ENCODE measurements around the gene JADE3. TPM values are rescaled to one million over a fixed set of nuclear protein-coding genes. Genes with fewer than 3 reads are reported as not detected.

Gene JADE3
- total RNA-seq, 1 experiment from 2014 or later, result 20.2 TPM

DNA sequence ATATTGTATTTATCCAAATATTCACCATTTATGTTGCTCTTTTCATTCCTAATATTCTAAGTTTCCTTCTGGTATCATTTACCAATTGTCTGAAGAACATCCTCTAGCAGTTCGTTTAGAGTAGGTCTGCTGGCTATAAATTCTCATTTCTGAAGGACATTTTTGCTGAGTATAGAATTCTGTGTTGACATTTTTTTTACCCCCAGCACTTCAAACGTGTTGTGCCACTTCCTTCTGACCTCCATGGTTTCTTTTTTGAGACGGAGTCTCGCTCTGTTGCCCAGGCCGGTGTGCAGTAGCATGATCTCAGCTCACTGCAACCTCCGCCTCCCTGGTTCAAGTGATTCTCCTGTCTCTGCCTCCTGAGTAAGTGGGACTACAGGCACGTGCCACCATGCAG lies 26.4 kb downstream of the JADE3 start:
- no peak overlapping the region for H3K4me3 Mint-ChIP-seq

More for the DNA sequence above, 26.4 kb downstream of the JADE3 start:
- Histone ChIP-seq H2BK5ac (ENCODE audit: insufficient read length, low read length) (no peak overlapping the region), H3K18ac (ENCODE audit: insufficient read length, low read depth, low read length) (no peak overlapping the region), H2AK5ac (ENCODE audit: insufficient read length, low read length) (no peak overlapping the region), H3K9ac (ENCODE audit: extremely low read depth, insufficient read length, low read length) (no peak overlapping the region), H2AFZ (ENCODE audit: low read length) (no peak overlapping the region), H3K79me2 (ENCODE audit: insufficient read depth, low read length) (no peaks in the 10 kb centered on the region; the same call in 1 of the 2 replicates), H3K9me3 (ENCODE audit: control insufficient read depth, low read depth, low read length) (no peaks in the 10 kb centered on the region), H3K4me1 (ENCODE audit: insufficient read depth, low read length) (no peaks in the 10 kb centered on the region), H3K4me2 (ENCODE audit: insufficient read depth, insufficient read length, low read length) (no peak overlapping the region), H3T11ph (ENCODE audit: low read length) (no peak overlapping the region), H3K23ac (ENCODE audit: insufficient read length, low read depth, low read length) (no peak overlapping the region), H4K5ac (ENCODE audit: insufficient read length, low read depth, low read length) (no peak overlapping the region), H4K91ac (ENCODE audit: insufficient read length, low read depth, low read length) (no peak overlapping the region), H2BK20ac (ENCODE audit: low read depth, low read length, poor library complexity, severe bottlenecking) (no peak overlapping the region), H3K27ac (ENCODE audit: insufficient read length, low read depth, low read length) (no peak overlapping the region), H3K27me3 (ENCODE audit: insufficient read depth, low read length) (no peaks in the 10 kb centered on the region), H4K20me1 (ENCODE audit: control insufficient read depth, insufficient read depth, insufficient read length) (no peaks in the 10 kb centered on the region), H2BK120ac (ENCODE audit: low read depth, low read length, poor library complexity, severe bottlenecking) (no peak overlapping the region), H3K14ac (ENCODE audit: insufficient read depth, low read length) (no peak overlapping the region), H3K4ac (ENCODE audit: low read depth, low read length) (no peak overlapping the region), H3K23me2 (ENCODE audit: insufficient read length, low read depth, low read length, poor library complexity, severe bottlenecking) (no peaks in the 10 kb centered on the region), H2BK12ac (ENCODE audit: insufficient read length, low read depth, low read length) (no peak overlapping the region), H3K79me1 (ENCODE audit: insufficient read depth, low read depth, low read length, poor library complexity, severe bottlenecking) (no peaks in the 10 kb centered on the region), H2BK15ac (ENCODE audit: low read depth, low read length) (no peak overlapping the region), H4K8ac (replicated peaks; ENCODE audit: insufficient read length, low read depth, low read length) (no peak overlapping the region), H3K56ac (ENCODE audit: insufficient read length, low read depth, low read length) (no peak overlapping the region)
- TF ChIP-seq, protein P1, sequence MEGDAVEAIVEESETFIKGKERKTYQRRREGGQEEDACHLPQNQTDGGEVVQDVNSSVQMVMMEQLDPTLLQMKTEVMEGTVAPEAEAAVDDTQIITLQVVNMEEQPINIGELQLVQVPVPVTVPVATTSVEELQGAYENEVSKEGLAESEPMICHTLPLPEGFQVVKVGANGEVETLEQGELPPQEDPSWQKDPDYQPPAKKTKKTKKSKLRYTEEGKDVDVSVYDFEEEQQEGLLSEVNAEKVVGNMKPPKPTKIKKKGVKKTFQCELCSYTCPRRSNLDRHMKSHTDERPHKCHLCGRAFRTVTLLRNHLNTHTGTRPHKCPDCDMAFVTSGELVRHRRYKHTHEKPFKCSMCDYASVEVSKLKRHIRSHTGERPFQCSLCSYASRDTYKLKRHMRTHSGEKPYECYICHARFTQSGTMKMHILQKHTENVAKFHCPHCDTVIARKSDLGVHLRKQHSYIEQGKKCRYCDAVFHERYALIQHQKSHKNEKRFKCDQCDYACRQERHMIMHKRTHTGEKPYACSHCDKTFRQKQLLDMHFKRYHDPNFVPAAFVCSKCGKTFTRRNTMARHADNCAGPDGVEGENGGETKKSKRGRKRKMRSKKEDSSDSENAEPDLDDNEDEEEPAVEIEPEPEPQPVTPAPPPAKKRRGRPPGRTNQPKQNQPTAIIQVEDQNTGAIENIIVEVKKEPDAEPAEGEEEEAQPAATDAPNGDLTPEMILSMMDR (conservative IDR thresholded peaks at IDR 0.05), result no peak
- WGBS (ENCODE audit: extremely low coverage, insufficient read length, low lambda C conversion rate), result no CpG with 5 or more reads among the region's 7 CpGs
- Mint-ChIP-seq H3K27me3 (ENCODE audit: low read depth) (no peaks in the 10 kb centered on the region), H3K9me3 (peaks cover 63 to 73% of the 10 kb centered on the region in 2 experiments), H3K27ac (no peak overlapping the region), H3K4me1 (peaks cover 8 to 10% of the 10 kb centered on the region in 2 experiments; a peak in 2 of 4 replicates), H3K36me3 (ENCODE audit: insufficient read depth in 1 of 3, low read depth in 3 of 3) (peaks cover 7 to 14% (median 8%) of the 10 kb centered on the region in 3 experiments; a peak in 6 of 7 replicates)
- no peak for DNase-seq

Data from H9 (cell line).